NT2/D1 (cell line): ENCODE results near the gene TRPC4.

ENCODE experiments used
- SUZ12 ChIP-seq: IDR thresholded peaks from 2 replicates; pipeline ENCODE4 v1.6.1; 2011; ENCODE audit not compliant: insufficient read length, insufficient read depth; ENCODE audit errors: extremely low read depth
- YY1 ChIP-seq: IDR thresholded peaks from 2 replicates; pipeline ENCODE4 v1.6.1; 2011; ENCODE audit not compliant: insufficient read length, insufficient read depth
- ZNF274 ChIP-seq: IDR thresholded peaks from 2 replicates; pipeline ENCODE4 v1.6.1; 2011; ENCODE audit warnings: mild to moderate bottlenecking, low read depth, low read length

GRCh38 chr13:37775871-37776270 is 93.7 kb downstream of the TRPC4 start:
- no peak for TF ChIP-seq ZNF274
- TF ChIP-seq YY1, result no peak
- TF ChIP-seq SUZ12, result no peak
